Gastroesophageal sphincter (tissue), 4 donors: ENCODE data around the gene ATP9A. TPM values are rescaled to one million over a fixed set of nuclear protein-coding genes. Genes with fewer than 3 reads are reported as not detected.

Experiments used
- ATAC-seq: fragments of 150-250 bp; one replicate; pipeline ENCODE4 v1.9.1; 2016; ENCODE audit warnings: mild to moderate bottlenecking, moderate library complexity
- H3K27ac ChIP-seq, 4 donors: fragments of 200-600 bp; sonication (generic) in 3 of 4; 1 replicate in 3 of 4; 2 replicates in 1 of 4; pipeline ENCODE4 v1.5.1; 2016 to 2019
- H3K27me3 ChIP-seq: fragments of 200-600 bp; sonication (generic); one replicate; pipeline ENCODE4 v1.5.1; 2019
- H3K36me3 ChIP-seq, 2 donors: fragments of 200-600 bp; sonication (generic); one replicate each; pipeline ENCODE4 v1.5.1; 2019; ENCODE audit warnings: control low read depth in 1 of 2
- H3K4me1 ChIP-seq, 3 donors: fragments of 200-600 bp; sonication (generic); 1 replicate in 2 of 3; 2 replicates in 1 of 3; pipeline ENCODE4 v1.5.1; 2016 to 2019; ENCODE audit warnings: control low read depth in 2 of 3
- H3K4me3 ChIP-seq, 2 donors: fragments of 200-600 bp; sonication (generic); one replicate each; pipeline ENCODE4 v1.5.1; 2019; ENCODE audit warnings: mild to moderate bottlenecking in 1 of 2, moderate library complexity in 1 of 2
- H3K9me3 ChIP-seq, 3 donors: fragments of 200-600 bp; sonication (generic); one replicate each; pipeline ENCODE4 v1.5.1; 2017 to 2019; ENCODE audit warnings: control low read depth in 2 of 3
- CTCF ChIP-seq, 4 experiments: fragments of 200-600 bp in 2 of 4; fragments of 450-650 bp in 2 of 4; sonication (generic) in 1 of 4; IDR thresholded peaks; one replicate each; pipeline ENCODE4 v1.5.1; 2017 to 2019; ENCODE audit warnings: antibody characterized with exemption in 4 of 4, mild to moderate bottlenecking in 2 of 4, moderate library complexity in 2 of 4
- EP300 ChIP-seq: sonication (generic); formaldehyde crosslinking; IDR thresholded peaks from one replicate; pipeline ENCODE4 v1.6.1; 2017; ENCODE audit warnings: antibody characterized with exemption, mild to moderate bottlenecking
- POLR2A ChIP-seq, 2 donors: fragments of 450-650 bp; IDR thresholded peaks; one replicate each; pipeline ENCODE4 v1.6.1; 2017; ENCODE audit warnings: antibody characterized with exemption in 2 of 2, mild to moderate bottlenecking in 2 of 2, moderate library complexity in 1 of 2
- POLR2AphosphoS5 ChIP-seq: sonication (generic); formaldehyde crosslinking; IDR thresholded peaks from one replicate; pipeline ENCODE4 v1.6.1; 2017; ENCODE audit warnings: antibody characterized with exemption
- WGBS, 2 donors: methylation state at CpG; one replicate each; pipeline ENCODE4 v1.1.5; 2018; ENCODE audit warnings: low coverage in 1 of 2; 5-methylcytosine and 5-hydroxymethylcytosine counted together
- total RNA-seq, 4 donors: library from RNA; depleted of rRNA; stranded (reverse); fragments of >200 nt; gene quantifications; one replicate each; pipeline ENCODE4 v1.1.0, GENCODE V29; 2016

The ATP9A gene
- total RNA-seq, 4 donors from 2014 or later = 49.3 to 80.2 (median 57.7) TPM

DNA sequence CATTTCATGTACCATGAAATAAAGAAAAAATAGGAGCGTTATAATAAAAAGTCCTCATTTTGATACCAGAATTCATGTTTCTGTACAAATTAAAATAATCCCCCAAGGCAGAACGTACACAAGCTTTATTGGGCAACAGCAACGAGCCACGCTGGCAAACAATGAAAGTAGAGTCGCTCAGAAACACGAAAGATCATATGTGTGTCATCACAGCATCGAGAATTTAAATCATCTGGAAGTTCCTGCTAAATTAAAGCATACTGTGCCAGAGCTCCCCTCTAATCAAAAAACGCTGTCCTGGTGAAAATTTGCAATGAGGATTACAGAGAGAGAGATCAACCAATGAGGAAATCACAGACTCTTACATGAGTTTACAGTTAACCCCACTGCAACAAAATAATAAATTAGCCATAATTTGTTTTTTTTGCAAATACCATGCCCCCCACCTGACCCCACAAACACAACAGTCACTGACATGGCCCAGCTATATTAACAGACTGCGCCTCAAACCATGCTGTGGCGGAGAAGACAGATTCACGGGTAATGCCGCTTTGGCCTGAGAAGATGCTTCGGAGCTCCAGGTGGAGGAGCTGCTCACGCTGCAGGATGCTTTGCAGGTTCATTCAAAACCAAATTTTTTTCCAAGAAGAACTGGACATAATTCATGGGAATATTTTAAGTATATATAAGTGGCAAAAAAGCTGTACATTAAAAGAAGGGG, 171.4 kb downstream of the ATP9A start:
- peaks cover 0 to 24% (median 6%) of the 10 kb centered on the region in 3 donors for H3K4me1 ChIP-seq
- no peak overlapping the region for H3K4me3 ChIP-seq
- no peak for ATAC-seq
- no peaks in the 10 kb centered on the region for H3K9me3 ChIP-seq
- peaks cover 0 to 41% of the 10 kb centered on the region in 2 donors for H3K36me3 ChIP-seq
- no peak overlapping the region for H3K27ac ChIP-seq
- TF ChIP-seq POLR2A (IDR thresholded peaks at IDR 0.05) (no peak), POLR2AphosphoS5 (no peak), EP300 (no peak), CTCF (IDR thresholded peaks at IDR 0.05) (no peak)
- no peaks in the 10 kb centered on the region for H3K27me3 ChIP-seq
- WGBS, 2 donors = 78 to 84% methylated on average over 13 to 14 of the region's 14 CpGs

- WGBS, 2 donors = 88 to 100% methylated on average over 1 to 8 of the region's 8 CpGs
- ATAC-seq = no peak
- peak overlapping the region in 2 of 4 donors; percentile 1 to 67 for H3K27ac ChIP-seq
- no peak for TF ChIP-seq CTCF (IDR thresholded peaks at IDR 0.05)
- no peak for TF ChIP-seq EP300
- H3K27me3 ChIP-seq = no peaks in the 10 kb centered on the region
- H3K4me1 ChIP-seq = peaks cover 0 to 24% (median 6%) of the 10 kb centered on the region in 3 donors
- no peak overlapping the region for H3K4me3 ChIP-seq
- H3K9me3 ChIP-seq = no peaks in the 10 kb centered on the region
- H3K36me3 ChIP-seq = peaks cover 0 to 31% of the 10 kb centered on the region in 2 donors
Measured at GRCh38 chr20:51595744-51596143, 172.4 kb downstream of the ATP9A start.

DNA sequence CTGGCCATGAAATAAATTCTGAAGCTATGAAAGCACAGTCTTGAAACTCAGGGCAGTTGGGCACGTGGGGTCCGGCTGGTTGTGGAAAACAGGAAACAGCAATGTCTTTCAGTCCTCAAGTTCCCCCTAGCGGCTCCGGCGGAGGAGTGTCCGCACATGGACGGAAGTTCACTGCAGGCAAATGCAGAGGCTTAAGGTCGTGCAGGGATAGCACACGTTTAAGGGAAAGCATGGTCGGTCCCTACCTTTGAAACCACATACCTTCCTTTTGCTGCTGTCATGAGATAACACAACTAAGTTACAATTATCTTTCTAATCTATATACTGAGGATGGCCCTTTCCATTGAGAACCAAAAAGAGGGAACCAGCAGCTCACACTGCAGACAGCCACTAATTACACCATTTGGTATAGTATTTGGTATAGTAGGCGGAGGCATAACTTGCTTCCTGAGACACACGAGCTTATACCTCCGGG, 173.1 kb downstream of the ATP9A start:
- ATAC-seq = peak; percentile 92
- 4 to 6% methylated on average over 4 to 13 of the region's 13 CpGs for WGBS, 2 donors
- Histone ChIP-seq H3K27ac (peak overlapping the region in 3 of 4 donors; percentile 1 to 67 (median 59)), H3K4me3 (no peak overlapping the region), H3K36me3 (peaks cover 0 to 24% of the 10 kb centered on the region in 2 donors), H3K4me1 (peaks cover 0 to 24% (median 6%) of the 10 kb centered on the region in 3 donors), H3K27me3 (no peaks in the 10 kb centered on the region), H3K9me3 (no peaks in the 10 kb centered on the region)
- peak in 3 of 4 experiments; percentile 90 to 96 (median 93) for TF ChIP-seq CTCF (IDR thresholded peaks at IDR 0.05)
- TF ChIP-seq POLR2A (IDR thresholded peaks at IDR 0.05) = no peak

GRCh38 chr20:51594236-51595057, 173.7 kb downstream of the ATP9A start:
- peak; percentile 62 for TF ChIP-seq POLR2AphosphoS5
- no peak for TF ChIP-seq POLR2A (IDR thresholded peaks at IDR 0.05)
- TF ChIP-seq EP300 = no peak
- H3K9me3 ChIP-seq = no peaks in the 10 kb centered on the region
- ATAC-seq = peak; percentile 50
- peak overlapping the region in 3 of 4 donors; percentile 28 to 67 (median 59) for H3K27ac ChIP-seq
- 47 to 56% methylated on average over 11 to 12 of the region's 12 CpGs for WGBS, 2 donors
- H3K4me1 ChIP-seq = peaks cover 0 to 24% (median 6%) of the 10 kb centered on the region in 3 donors
- peaks cover 0 to 18% of the 10 kb centered on the region in 2 donors for H3K36me3 ChIP-seq
- H3K27me3 ChIP-seq = no peaks in the 10 kb centered on the region
- no peak overlapping the region for H3K4me3 ChIP-seq

- WGBS, 2 donors = 80% methylated on average over 2 of the region's 2 CpGs; no CpG with 5 or more reads in 1 of the 2 donors
- Histone ChIP-seq H3K27ac (peak overlapping the region in 2 of 4 donors; percentile 59 to 67), H3K36me3 (peaks cover 0 to 11% of the 10 kb centered on the region in 2 donors), H3K4me3 (no peak overlapping the region), H3K9me3 (no peaks in the 10 kb centered on the region), H3K4me1 (peaks cover 0 to 24% (median 6%) of the 10 kb centered on the region in 3 donors), H3K27me3 (no peaks in the 10 kb centered on the region)
- ATAC-seq = no peak
- TF ChIP-seq POLR2AphosphoS5 (no peak), CTCF (IDR thresholded peaks at IDR 0.05) (no peak), POLR2A (IDR thresholded peaks at IDR 0.05) (no peak), EP300 (no peak)
Measured at GRCh38 chr20:51593584-51593983, 174.6 kb downstream of the ATP9A start.
